K562 (cell line): Measurements from ENCODE around the gene SPOCK3. TPM values are rescaled to one million over a fixed set of nuclear protein-coding genes. Genes with fewer than 3 reads are reported as not detected.

ENCODE experiments used
- ATAC-seq: fragments of 200-7000 bp; cut with Tn5 transposase; 3 replicates; pipeline ENCODE4 v1.9.1; 2020; ENCODE audit warnings: moderate library complexity
- BruUV-seq: library from RNA; stranded (reverse); fragments of 400-500 nt; replicated peaks from 2 replicates; lab custom pipeline; 2021; lab: Mats Ljungman, UMichigan
- CTCF ChIA-PET: fragments of 300-600 bp; formaldehyde crosslinking; extraction: SDS; loops from one replicate; lab custom pipeline; 2021; ENCODE audit warnings: low intra/inter-chr PET ratio; lab: Yijun Ruan, JAX
- POLR2A ChIA-PET: fragments of 300-600, 350-650 bp; sonication (Branson Sonifier 250); formaldehyde crosslinking; extraction: SDS; loops from one replicate; lab custom pipeline; 2021; ENCODE audit warnings: antibody characterized with exemption, inconsistent platforms; lab: Yijun Ruan, JAX
- DNase-seq, 4 experiments: peaks; one replicate each; pipeline versions ENCODE4 v3.0.0 to v3.0.0-alpha.2; 2011 to 2018; ENCODE audit warnings: low spot score in 3 of 4, mixed read lengths in 3 of 4; ENCODE audit errors: extremely low read depth in 1 of 4
- FAIRE-seq: peaks from 2 replicates; lab custom pipeline; 2011; peaks lifted over from hg19 to GRCh38; lab: Jason Lieb, UNC
- H2AFZ ChIP-seq: 2 replicates; pipeline ENCODE4 v1.6.0; 2011; ENCODE audit warnings: low read depth, low read length, control low read depth, inconsistent platforms
- H3K27ac ChIP-seq: fragments of 200-600 bp; 3 replicates; pipeline ENCODE4 v1.8.0; 2011; ENCODE audit warnings: low read depth, mild to moderate bottlenecking, control low read depth, inconsistent platforms, low read length, moderate library complexity, mixed read lengths; ENCODE audit errors: extremely low read depth
- H3K27me3 ChIP-seq, 2 experiments: fragments of 300-600 bp in 1 of 2; 2 replicates in 1 of 2; 3 replicates in 1 of 2; pipeline versions ENCODE4 v1.6.0 to v1.8.0; 2011; ENCODE audit warnings: inconsistent platforms in 2 of 2, low read length in 2 of 2, mild to moderate bottlenecking in 1 of 2, mixed read lengths in 1 of 2, moderate library complexity in 1 of 2; ENCODE audit not compliant: control insufficient read depth in 2 of 2, insufficient read depth in 2 of 2
- H3K36me3 ChIP-seq: fragments of 300-600 bp; 3 replicates; pipeline ENCODE4 v1.8.0; 2011; ENCODE audit warnings: mild to moderate bottlenecking, low read length, inconsistent platforms; ENCODE audit not compliant: control insufficient read depth, insufficient read depth
- H3K4me1 ChIP-seq, 2 experiments: fragments of 200-600 bp in 1 of 2; replicated peaks in 1 of 2; 2 replicates in 1 of 2; 3 replicates in 1 of 2; pipeline versions ENCODE4 v1.5.1 to v1.8.0; 2011; ENCODE audit warnings: inconsistent platforms in 2 of 2, low read length in 2 of 2, mild to moderate bottlenecking in 1 of 2, mixed read lengths in 1 of 2, moderate library complexity in 1 of 2; ENCODE audit not compliant: control insufficient read depth in 2 of 2, insufficient read depth in 2 of 2
- H3K4me2 ChIP-seq: 2 replicates; pipeline ENCODE4 v1.6.1; 2011; ENCODE audit warnings: low read length, control low read depth, inconsistent platforms, mixed read lengths; ENCODE audit not compliant: insufficient read depth
- H3K4me3 ChIP-seq: fragments of 200-600 bp; sonication (generic), shearing (Covaris generic); 2 replicates; pipeline ENCODE4 v1.5.1; 2016; ENCODE audit warnings: control low read depth, inconsistent platforms
- H3K79me2 ChIP-seq: fragments of 200-600 bp; 3 replicates; pipeline ENCODE4 v1.8.0; 2011; ENCODE audit warnings: low read length, inconsistent platforms; ENCODE audit not compliant: control insufficient read depth, insufficient read depth
- H3K9ac ChIP-seq, 2 experiments: 2 replicates each; pipeline versions ENCODE4 v1.6.0 to v1.6.1; 2011; ENCODE audit warnings: low read depth in 2 of 2, low read length in 2 of 2, control low read depth in 1 of 2, inconsistent platforms in 1 of 2, mild to moderate bottlenecking in 1 of 2, mixed read lengths in 1 of 2; ENCODE audit not compliant: insufficient read depth in 1 of 2
- H3K9me1 ChIP-seq: one replicate; pipeline ENCODE4 v1.6.0; 2011; ENCODE audit warnings: inconsistent platforms, mild to moderate bottlenecking, low read length, moderate library complexity; ENCODE audit not compliant: control insufficient read depth, insufficient read depth
- H3K9me3 ChIP-seq: replicated peaks from 2 replicates; pipeline ENCODE4 v1.5.1; 2011; ENCODE audit warnings: low read depth, low read length, inconsistent platforms; ENCODE audit not compliant: control insufficient read depth, insufficient read depth
- H4K20me1 ChIP-seq: replicated peaks from 2 replicates; pipeline ENCODE4 v1.6.1; 2011; ENCODE audit warnings: low read length, inconsistent platforms, mixed read lengths; ENCODE audit not compliant: control insufficient read depth, insufficient read depth
- HNRNPL ChIP-seq: fragments of 200-400 bp; formaldehyde crosslinking; IDR thresholded peaks from 2 replicates; pipeline ENCODE4 v1.6.1; 2017; ENCODE audit warnings: low read depth, mild to moderate bottlenecking, low read length
- ZNF253 ChIP-seq: fragments of 250-450 bp; sonication (Bioruptor Pico); conservative IDR thresholded peaks from 2 replicates; pipeline ENCODE4 v1.6.1; 2021; ENCODE audit warnings: mild to moderate bottlenecking
- ZNF436 ChIP-seq: fragments of 250-450, 450-650 bp; sonication (Bioruptor Pico); formaldehyde crosslinking; IDR thresholded peaks from 2 replicates; pipeline ENCODE4 v1.7.0; 2020; ENCODE audit warnings: mild to moderate bottlenecking
- WGBS: fragments of 100-300 bp; shearing (Covaris generic); methylation state at CpG from one replicate; pipeline ENCODE4 v1.1.6; 2016; ENCODE audit warnings: low coverage, mixed read lengths; ENCODE audit not compliant: insufficient coverage; ENCODE audit errors: missing lambda C conversion rate; 5-methylcytosine and 5-hydroxymethylcytosine counted together
- in situ Hi-C: fragments of 300-500 bp; cut with MboI; formaldehyde crosslinking; loops from 4 replicates; pipeline ENCODE4 v1.15.0; 2018; ENCODE audit warnings: inconsistent platforms, mixed read lengths
- intact Hi-C: fragments of 100-400 bp; cut with micrococcal nuclease; formaldehyde crosslinking; loops from 2 replicates; pipeline ENCODE4 v1.14.2; 2022
- polyA plus RNA-seq, 8 experiments: library from polyadenylated mRNA; depleted of rRNA in 4 of 8; stranded (reverse) in 5 of 8; unstranded in 3 of 8; fragments of >200 nt; fragmentation: Nextera tagmentation in 2 of 8; fragmentation: Illumina TruSeq in 1 of 8; extraction: Ambion mirVana in 2 of 8; extraction: Trizol in 1 of 8; gene quantifications; 2 replicates each; pipeline versions ENCODE4 v1.2.1 to v1.2.3, GENCODE V29; 2011 to 2014; ENCODE audit warnings: inconsistent platforms in 1 of 8, missing spikeins in 1 of 8
- total RNA-seq, 7 experiments: library from RNA; depleted of rRNA in 6 of 7; stranded (reverse); fragments of >200 nt in 6 of 7; fragmentation: Illumina TruSeq in 2 of 7; extraction: Trizol in 2 of 7; gene quantifications; 2 replicates each; pipeline versions ENCODE4 v1.2.1 to v1.2.3, GENCODE V29; 2011 to 2021; ENCODE audit warnings: low replicate concordance in 1 of 7
- TF ChIP-seq, protein P1 (sequence below): fragments of 450-650 bp; IDR thresholded peaks from 2 replicates; pipeline ENCODE4 v1.6.1; 2016; ENCODE audit warnings: mild to moderate bottlenecking

SPOCK3 gene
- total and polyA plus RNA-seq, 9 of the 15 experiments (the other 6 are each of a cell fraction or from before 2014, with no cell fraction given) = not detected

DNA sequence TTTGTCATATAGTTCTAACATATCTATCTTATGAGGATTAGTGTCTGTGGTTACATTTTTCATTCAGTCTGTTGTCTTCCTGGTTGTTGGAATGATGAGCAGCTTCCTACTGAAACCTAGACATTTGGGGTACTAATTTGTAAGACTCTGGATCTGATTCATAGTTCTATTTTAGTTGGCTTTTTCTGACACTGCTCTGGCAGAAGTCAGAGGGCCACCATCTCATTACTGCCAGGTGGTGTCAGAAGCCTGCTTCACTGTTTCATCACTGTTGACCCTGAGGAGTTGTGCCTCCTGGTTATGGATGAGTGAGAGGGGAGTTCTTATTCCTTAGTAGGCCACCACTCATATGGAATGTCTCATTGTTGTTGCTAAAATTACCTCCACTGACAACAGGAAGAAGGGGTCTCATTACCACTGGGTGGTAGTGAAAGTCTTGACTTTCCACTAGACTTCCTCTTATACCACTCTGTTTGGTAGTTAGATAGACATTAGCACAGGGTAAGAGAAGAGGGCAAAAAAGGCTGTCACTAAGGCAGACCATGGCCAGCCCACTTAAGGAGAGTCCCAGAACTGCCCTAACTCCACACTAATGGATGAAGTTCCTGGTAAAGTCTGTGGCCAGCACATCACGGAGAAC is 395.2 kb downstream of the SPOCK3 start:
- no peak for FAIRE-seq
- H2AFZ ChIP-seq = no peak overlapping the region
- H3K4me2 ChIP-seq = no peak overlapping the region
- 0% methylated on average over 1 of the region's 1 CpG for WGBS
- no peaks in the 10 kb centered on the region for H3K27me3 ChIP-seq
- H3K9ac ChIP-seq = no peak overlapping the region
- H3K9me1 ChIP-seq = no peaks in the 10 kb centered on the region
- POLR2A ChIA-PET = interaction anchor here (0.8 kb wide), 1 partner anchor 1387 kb away, joined by 3 read pairs; no protein-coding TSS in a partner anchor
- no peaks in the 10 kb centered on the region for H3K79me2 ChIP-seq
- no peak for ATAC-seq
- H3K9me3 ChIP-seq = no peaks in the 10 kb centered on the region; the same call in 1 of the 2 replicates
- H4K20me1 ChIP-seq = no peaks in the 10 kb centered on the region
- intact Hi-C loops (no loop called here), in situ Hi-C loops (no loop called here)
- no peak overlapping the region for H3K27ac ChIP-seq
- no peak for DNase-seq
- H3K36me3 ChIP-seq = no peaks in the 10 kb centered on the region
- H3K4me3 ChIP-seq = no peak overlapping the region
- CTCF ChIA-PET = no interaction called here
- no TSS peak for BruUV-seq
- TF ChIP-seq ZNF253 (CRISPR knock-in tag) (no peak), ZNF436 (CRISPR knock-in tag) (no peak), HNRNPL (no peak)
- TF ChIP-seq, protein P1, sequence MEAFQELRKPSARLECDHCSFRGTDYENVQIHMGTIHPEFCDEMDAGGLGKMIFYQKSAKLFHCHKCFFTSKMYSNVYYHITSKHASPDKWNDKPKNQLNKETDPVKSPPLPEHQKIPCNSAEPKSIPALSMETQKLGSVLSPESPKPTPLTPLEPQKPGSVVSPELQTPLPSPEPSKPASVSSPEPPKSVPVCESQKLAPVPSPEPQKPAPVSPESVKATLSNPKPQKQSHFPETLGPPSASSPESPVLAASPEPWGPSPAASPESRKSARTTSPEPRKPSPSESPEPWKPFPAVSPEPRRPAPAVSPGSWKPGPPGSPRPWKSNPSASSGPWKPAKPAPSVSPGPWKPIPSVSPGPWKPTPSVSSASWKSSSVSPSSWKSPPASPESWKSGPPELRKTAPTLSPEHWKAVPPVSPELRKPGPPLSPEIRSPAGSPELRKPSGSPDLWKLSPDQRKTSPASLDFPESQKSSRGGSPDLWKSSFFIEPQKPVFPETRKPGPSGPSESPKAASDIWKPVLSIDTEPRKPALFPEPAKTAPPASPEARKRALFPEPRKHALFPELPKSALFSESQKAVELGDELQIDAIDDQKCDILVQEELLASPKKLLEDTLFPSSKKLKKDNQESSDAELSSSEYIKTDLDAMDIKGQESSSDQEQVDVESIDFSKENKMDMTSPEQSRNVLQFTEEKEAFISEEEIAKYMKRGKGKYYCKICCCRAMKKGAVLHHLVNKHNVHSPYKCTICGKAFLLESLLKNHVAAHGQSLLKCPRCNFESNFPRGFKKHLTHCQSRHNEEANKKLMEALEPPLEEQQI = no peak
- TF ChIP-seq, all 486 proteins: peak for 0
- no peaks in the 10 kb centered on the region for H3K4me1 ChIP-seq
